Measurements from ENCODE around the gene CD99. TPM values are rescaled to one million over a fixed set of nuclear protein-coding genes. Genes with fewer than 3 reads are reported as not detected.

The CD99 gene
- total RNA-seq, 1 experiment from 2014 or later, result 1,443 TPM

DNA sequence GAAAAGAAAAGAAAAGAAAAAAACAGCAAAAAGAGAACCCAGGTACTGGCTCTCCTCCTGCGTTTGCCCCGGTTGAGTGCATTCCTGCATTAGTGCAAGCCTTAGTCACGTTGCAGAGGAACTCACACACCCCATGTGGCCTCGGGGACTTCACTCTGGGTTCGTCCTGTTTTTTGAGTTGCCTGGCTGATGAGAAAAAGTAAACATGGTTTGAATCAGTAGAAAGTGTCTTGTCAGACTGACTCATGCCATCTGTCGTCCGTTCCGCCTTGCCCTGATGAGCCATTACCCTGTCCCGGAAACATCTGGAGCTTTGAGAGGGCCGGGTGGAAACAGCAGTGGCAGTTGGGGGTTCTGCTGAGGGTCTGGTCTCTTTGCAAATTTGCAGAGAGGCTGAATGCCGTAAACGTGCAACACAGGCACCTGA is 16.3 kb downstream of the CD99 start:
- Histone ChIP-seq H3K4me1 (ENCODE audit: insufficient read depth, low read length, poor library complexity, severe bottlenecking) (peaks cover 91% of the 10 kb centered on the region), H3K27me3 (replicated peaks; ENCODE audit: insufficient read depth, low read depth, low read length, poor library complexity) (no peaks in the 10 kb centered on the region), H3K36me3 (ENCODE audit: insufficient read depth, low read length, poor library complexity, severe bottlenecking) (peaks cover 34% of the 10 kb centered on the region), H3K27ac (ENCODE audit: low read depth, low read length, poor library complexity, severe bottlenecking) (peak overlapping the region; percentile 92), H3K9me3 (ENCODE audit: low read depth, low read length, poor library complexity, severe bottlenecking) (no peaks in the 10 kb centered on the region), H3K4me3 (ENCODE audit: low read depth, low read length, poor library complexity, severe bottlenecking) (peak overlapping the region; percentile 10)
- no TSS peak for BruUV-seq (replicated peaks)
- POLR2A ChIA-PET (ENCODE audit: low non-redundant PET), result no interaction called here
- TF ChIP-seq, protein P1, sequence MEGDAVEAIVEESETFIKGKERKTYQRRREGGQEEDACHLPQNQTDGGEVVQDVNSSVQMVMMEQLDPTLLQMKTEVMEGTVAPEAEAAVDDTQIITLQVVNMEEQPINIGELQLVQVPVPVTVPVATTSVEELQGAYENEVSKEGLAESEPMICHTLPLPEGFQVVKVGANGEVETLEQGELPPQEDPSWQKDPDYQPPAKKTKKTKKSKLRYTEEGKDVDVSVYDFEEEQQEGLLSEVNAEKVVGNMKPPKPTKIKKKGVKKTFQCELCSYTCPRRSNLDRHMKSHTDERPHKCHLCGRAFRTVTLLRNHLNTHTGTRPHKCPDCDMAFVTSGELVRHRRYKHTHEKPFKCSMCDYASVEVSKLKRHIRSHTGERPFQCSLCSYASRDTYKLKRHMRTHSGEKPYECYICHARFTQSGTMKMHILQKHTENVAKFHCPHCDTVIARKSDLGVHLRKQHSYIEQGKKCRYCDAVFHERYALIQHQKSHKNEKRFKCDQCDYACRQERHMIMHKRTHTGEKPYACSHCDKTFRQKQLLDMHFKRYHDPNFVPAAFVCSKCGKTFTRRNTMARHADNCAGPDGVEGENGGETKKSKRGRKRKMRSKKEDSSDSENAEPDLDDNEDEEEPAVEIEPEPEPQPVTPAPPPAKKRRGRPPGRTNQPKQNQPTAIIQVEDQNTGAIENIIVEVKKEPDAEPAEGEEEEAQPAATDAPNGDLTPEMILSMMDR (conservative IDR thresholded peaks at IDR 0.05; ENCODE audit: low read depth, low read length), result 0 out of 2 replicates have a peak, but pooled peaks have one; percentile 10
- TF ChIP-seq EZH2 (IDR thresholded peaks at IDR 0.05; ENCODE audit: borderline replicate concordance, low read depth, low read length, poor library complexity, severe bottlenecking), result no peak
- CTCF ChIA-PET, result no interaction called here
- DNase-seq (ENCODE audit: low spot score), result peak; percentile 99
- intact Hi-C loops (cut with micrococcal nuclease; ENCODE audit: unreplicated experiment), result loop anchor here (2.0 kb wide), 1 partner anchor 15 kb away; no protein-coding TSS in a partner anchor

DNA sequence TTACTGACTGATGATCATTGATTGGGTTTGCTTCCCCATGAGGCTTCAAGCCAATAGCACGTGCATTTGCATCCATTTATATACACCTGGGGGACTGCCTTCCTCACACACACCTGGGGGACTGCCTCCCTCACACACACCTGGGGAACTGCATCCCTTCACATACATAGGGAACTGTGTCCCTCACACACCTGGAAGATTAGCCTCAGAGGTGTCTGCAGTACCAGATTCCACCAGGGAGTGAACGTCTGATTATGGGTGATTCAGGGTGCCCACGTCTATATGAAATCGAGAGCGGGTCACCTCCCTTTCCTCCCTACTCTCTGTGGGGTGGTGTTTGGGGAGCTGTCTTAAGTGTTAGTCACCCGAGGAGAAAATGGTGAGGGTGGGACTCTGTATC is 16.9 kb downstream of the CD99 start:
- H3K4me3 ChIP-seq (ENCODE audit: low read depth, low read length, poor library complexity, severe bottlenecking), result peak overlapping the region; percentile 10
- intact Hi-C loops (cut with micrococcal nuclease; ENCODE audit: unreplicated experiment), result no loop called here
- ChIA-PET POLR2A (ENCODE audit: low non-redundant PET) (no interaction called here), CTCF (no interaction called here)
- TF ChIP-seq EZH2 (IDR thresholded peaks at IDR 0.05; ENCODE audit: borderline replicate concordance, low read depth, low read length, poor library complexity, severe bottlenecking), result no peak
- TF ChIP-seq, protein P1 (conservative IDR thresholded peaks at IDR 0.05; ENCODE audit: low read depth, low read length), result no peak
- H3K9me3 ChIP-seq (ENCODE audit: low read depth, low read length, poor library complexity, severe bottlenecking), result no peaks in the 10 kb centered on the region
- peak overlapping the region; percentile 92 for H3K27ac ChIP-seq (ENCODE audit: low read depth, low read length, poor library complexity, severe bottlenecking)
- peaks cover 41% of the 10 kb centered on the region for H3K36me3 ChIP-seq (ENCODE audit: insufficient read depth, low read length, poor library complexity, severe bottlenecking)
- no peaks in the 10 kb centered on the region for H3K27me3 ChIP-seq (replicated peaks; ENCODE audit: insufficient read depth, low read depth, low read length, poor library complexity)
- peaks cover 91% of the 10 kb centered on the region for H3K4me1 ChIP-seq (ENCODE audit: insufficient read depth, low read length, poor library complexity, severe bottlenecking)
- BruUV-seq (replicated peaks), result no TSS peak
- no peak for DNase-seq (ENCODE audit: low spot score)

DNA sequence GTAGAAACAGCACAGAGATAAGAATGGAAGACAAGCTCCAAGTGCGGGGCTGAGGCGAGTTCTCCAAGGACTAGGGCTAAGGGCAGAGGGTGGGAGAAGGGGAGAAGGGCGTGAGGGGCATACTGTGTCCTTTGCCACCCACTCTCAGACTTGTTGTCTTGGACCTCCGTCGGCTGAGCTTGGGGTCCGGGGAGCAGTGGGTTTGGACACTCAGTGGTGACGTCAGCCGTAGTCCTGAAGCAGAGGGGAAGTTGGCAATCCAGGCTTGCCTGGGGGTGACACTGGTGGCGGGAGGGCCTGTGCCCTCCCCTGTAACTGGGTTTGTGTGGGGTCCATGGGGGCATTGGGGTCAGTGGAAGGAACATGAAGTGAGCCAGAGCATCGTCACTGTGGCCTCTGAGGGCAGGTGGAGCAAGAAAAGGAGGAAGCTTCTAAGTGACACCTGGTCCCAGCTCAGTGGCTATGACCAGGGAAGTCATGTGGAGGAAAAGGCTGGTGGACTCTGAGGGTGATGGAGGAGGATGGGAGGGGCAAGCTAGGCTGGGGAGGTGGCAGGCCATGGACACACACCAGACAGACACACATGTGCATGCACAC is 17.6 kb downstream of the CD99 start:
- BruUV-seq (replicated peaks), result no TSS peak
- H3K27me3 ChIP-seq (replicated peaks; ENCODE audit: insufficient read depth, low read depth, low read length, poor library complexity), result no peaks in the 10 kb centered on the region
- intact Hi-C loops (cut with micrococcal nuclease; ENCODE audit: unreplicated experiment), result no loop called here
- ChIA-PET CTCF (no interaction called here), POLR2A (ENCODE audit: low non-redundant PET) (no interaction called here)
- TF ChIP-seq EZH2 (IDR thresholded peaks at IDR 0.05; ENCODE audit: borderline replicate concordance, low read depth, low read length, poor library complexity, severe bottlenecking), result no peak
- TF ChIP-seq, protein P1 (conservative IDR thresholded peaks at IDR 0.05; ENCODE audit: low read depth, low read length), result no peak
- peaks cover 92% of the 10 kb centered on the region for H3K4me1 ChIP-seq (ENCODE audit: insufficient read depth, low read length, poor library complexity, severe bottlenecking)
- H3K27ac ChIP-seq (ENCODE audit: low read depth, low read length, poor library complexity, severe bottlenecking), result peak overlapping the region; percentile 92
- no peak overlapping the region for H3K4me3 ChIP-seq (ENCODE audit: low read depth, low read length, poor library complexity, severe bottlenecking)
- H3K36me3 ChIP-seq (ENCODE audit: insufficient read depth, low read length, poor library complexity, severe bottlenecking), result peaks cover 46% of the 10 kb centered on the region
- H3K9me3 ChIP-seq (ENCODE audit: low read depth, low read length, poor library complexity, severe bottlenecking), result no peaks in the 10 kb centered on the region
- DNase-seq (ENCODE audit: low spot score), result no peak
